ENCODE data around the gene DOCK1. TPM values are rescaled to one million over a fixed set of nuclear protein-coding genes. Genes with fewer than 3 reads are reported as not detected.

DOCK1 gene
- total and polyA plus RNA-seq, 2 experiments from 2014 or later: 22.8 to 45.6 TPM

DNA sequence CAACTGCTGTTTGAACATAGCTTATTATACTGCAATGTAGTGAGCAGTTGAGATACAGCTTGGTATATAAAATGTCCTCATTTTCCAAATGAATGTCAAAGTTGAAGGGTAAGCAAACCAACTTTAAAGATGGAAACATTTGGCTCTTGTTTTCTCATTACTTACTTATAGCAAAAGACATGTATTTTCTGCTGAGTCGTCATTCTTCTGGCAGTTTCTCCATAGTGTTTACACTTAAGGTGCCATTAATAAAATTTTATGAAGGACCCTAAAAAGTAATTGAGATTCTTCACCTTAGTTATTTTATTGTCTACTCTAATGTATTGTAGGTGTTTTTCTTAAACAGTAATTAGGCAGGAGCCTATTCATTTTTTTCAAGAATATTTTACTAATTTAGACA, 222.6 kb downstream of the DOCK1 start:
- H3K4me3 ChIP-seq: no peak overlapping the region
- no peak overlapping the region for H3K4me2 ChIP-seq (ENCODE audit: unreplicated experiment)
- no peak overlapping the region for H3K9ac ChIP-seq
- no peaks in the 10 kb centered on the region for H3K9me3 ChIP-seq (ENCODE audit: low read depth)
- in situ Hi-C loops (cut with MboI): no loop called here
- no peak overlapping the region for H3K27ac ChIP-seq
- H3K27me3 ChIP-seq (replicated peaks; ENCODE audit: insufficient read depth): no peaks in the 10 kb centered on the region
- H3K79me2 ChIP-seq (ENCODE audit: insufficient read depth): no peaks in the 10 kb centered on the region
- H3K4me1 ChIP-seq (ENCODE audit: insufficient read depth): no peaks in the 10 kb centered on the region
- no peaks in the 10 kb centered on the region for H3F3A ChIP-seq (ENCODE audit: insufficient read depth)
- H2AFZ ChIP-seq: no peak overlapping the region
- WGBS, 2 experiments (ENCODE audit: low coverage in 1 of 2, low lambda C conversion rate in 2 of 2, missing lambda C conversion rate in 2 of 2): 100% methylated on average over 1 of the region's 1 CpG
- H4K20me1 ChIP-seq (ENCODE audit: insufficient read depth): no peaks in the 10 kb centered on the region
- H3K36me3 ChIP-seq (ENCODE audit: low read depth): peaks cover 20% of the 10 kb centered on the region; the same call in 1 of the 2 replicates
- DNase-seq: no peak
- no peaks in the 10 kb centered on the region for H3K9me2 ChIP-seq (ENCODE audit: insufficient read depth)
- no peak for TF ChIP-seq EZH2 (IDR thresholded peaks at IDR 0.05; ENCODE audit: insufficient read depth, poor library complexity, severe bottlenecking)
- no peak for TF ChIP-seq EZH2phosphoT487 (IDR thresholded peaks at IDR 0.05; ENCODE audit: insufficient read depth, low read depth)

DNA sequence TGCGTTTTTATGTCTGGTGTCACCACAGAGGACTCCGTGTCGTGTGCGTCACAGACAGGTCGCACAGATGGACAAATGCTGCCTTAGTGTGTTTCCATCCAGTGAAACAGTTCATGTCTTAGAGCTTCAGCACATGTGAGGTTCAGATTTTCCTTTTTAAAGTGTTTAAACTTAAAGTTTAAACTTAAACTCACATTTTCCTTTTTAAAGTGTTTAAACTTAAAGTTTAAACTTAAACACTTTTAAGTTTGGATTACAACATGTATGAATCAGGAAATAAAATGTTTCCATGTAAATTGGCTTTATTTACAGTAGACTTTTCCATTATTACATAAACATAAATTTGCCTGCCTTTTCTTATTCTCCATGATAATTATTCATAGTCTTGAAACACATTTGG, 223.9 kb downstream of the DOCK1 start:
- TF ChIP-seq EZH2 (IDR thresholded peaks at IDR 0.05; ENCODE audit: insufficient read depth, poor library complexity, severe bottlenecking): no peak
- no peak for TF ChIP-seq EZH2phosphoT487 (IDR thresholded peaks at IDR 0.05; ENCODE audit: insufficient read depth, low read depth)
- Histone ChIP-seq H3K9me3 (ENCODE audit: low read depth) (no peaks in the 10 kb centered on the region), H3K27me3 (replicated peaks; ENCODE audit: insufficient read depth) (no peaks in the 10 kb centered on the region), H3K4me3 (no peak overlapping the region), H3K4me2 (ENCODE audit: unreplicated experiment) (no peak overlapping the region), H3K79me2 (ENCODE audit: insufficient read depth) (no peaks in the 10 kb centered on the region), H4K20me1 (ENCODE audit: insufficient read depth) (no peaks in the 10 kb centered on the region), H3K9me2 (ENCODE audit: insufficient read depth) (no peaks in the 10 kb centered on the region), H3K4me1 (ENCODE audit: insufficient read depth) (no peaks in the 10 kb centered on the region), H3K27ac (no peak overlapping the region), H3F3A (ENCODE audit: insufficient read depth) (peaks cover 7% of the 10 kb centered on the region; the same call in 1 of the 2 replicates), H3K9ac (no peak overlapping the region), H2AFZ (no peak overlapping the region), H3K36me3 (ENCODE audit: low read depth) (peaks cover 20% of the 10 kb centered on the region; the same call in 1 of the 2 replicates)
- 92 to 94% methylated on average over 5 of the region's 5 CpGs for WGBS, 2 experiments (ENCODE audit: low coverage in 1 of 2, low lambda C conversion rate in 2 of 2, missing lambda C conversion rate in 2 of 2)
- DNase-seq: no peak
- in situ Hi-C loops (cut with MboI): no loop called here

DNA sequence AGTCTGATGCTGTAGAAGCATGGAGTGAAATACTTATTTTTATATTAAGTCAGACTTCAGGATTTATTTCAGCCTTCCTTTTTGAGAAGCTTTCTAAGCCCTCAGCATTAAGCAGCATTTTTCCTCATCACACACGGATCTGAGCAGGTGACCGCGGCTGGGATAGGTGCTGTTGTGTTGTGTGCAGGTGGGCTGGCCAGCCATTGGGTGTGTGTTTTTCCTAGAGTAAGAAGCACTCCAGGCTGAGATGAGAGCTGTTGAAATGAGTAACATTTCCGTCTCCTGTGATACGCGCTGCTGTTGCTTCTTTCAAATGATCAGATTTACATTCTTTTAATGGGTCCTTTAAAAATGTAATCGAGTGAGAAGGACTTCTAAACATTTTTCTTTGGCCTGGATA, 227.2 kb downstream of the DOCK1 start:
- Histone ChIP-seq H3K4me2 (ENCODE audit: unreplicated experiment) (no peak overlapping the region), H3K27me3 (replicated peaks; ENCODE audit: insufficient read depth) (no peaks in the 10 kb centered on the region), H4K20me1 (ENCODE audit: insufficient read depth) (no peaks in the 10 kb centered on the region), H3K9ac (no peak overlapping the region), H2AFZ (no peak overlapping the region), H3K4me1 (ENCODE audit: insufficient read depth) (no peaks in the 10 kb centered on the region), H3K9me3 (ENCODE audit: low read depth) (no peaks in the 10 kb centered on the region), H3F3A (ENCODE audit: insufficient read depth) (peaks cover 7% of the 10 kb centered on the region; the same call in 1 of the 2 replicates), H3K27ac (no peak overlapping the region), H3K36me3 (ENCODE audit: low read depth) (peaks cover 20% of the 10 kb centered on the region; the same call in 1 of the 2 replicates), H3K4me3 (no peak overlapping the region), H3K79me2 (ENCODE audit: insufficient read depth) (no peaks in the 10 kb centered on the region), H3K9me2 (ENCODE audit: insufficient read depth) (no peaks in the 10 kb centered on the region)
- DNase-seq: no peak
- WGBS, 2 experiments (ENCODE audit: low coverage in 1 of 2, low lambda C conversion rate in 2 of 2, missing lambda C conversion rate in 2 of 2): 99 to 100% methylated on average over 7 of the region's 7 CpGs
- TF ChIP-seq EZH2phosphoT487 (IDR thresholded peaks at IDR 0.05; ENCODE audit: insufficient read depth, low read depth) (no peak), EZH2 (IDR thresholded peaks at IDR 0.05; ENCODE audit: insufficient read depth, poor library complexity, severe bottlenecking) (no peak)
- in situ Hi-C loops (cut with MboI): no loop called here

DNA sequence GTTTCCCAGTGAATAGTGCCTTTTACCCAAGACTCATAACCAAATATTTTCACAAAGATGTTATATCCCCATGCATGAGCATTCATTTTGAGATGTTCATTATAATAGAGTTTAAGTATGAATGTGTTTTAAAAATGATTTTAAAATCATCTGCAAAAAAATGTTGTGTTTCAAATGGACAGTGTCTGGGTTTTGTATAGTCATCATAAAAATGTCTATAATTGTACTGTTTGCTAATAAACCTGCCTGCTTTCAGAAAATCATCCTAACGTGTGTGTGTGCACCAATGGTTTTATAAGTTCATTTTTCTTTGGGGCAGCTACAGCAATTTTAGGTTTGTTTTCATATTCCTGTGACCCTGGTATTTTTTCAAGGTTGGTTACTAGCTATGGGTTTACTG, 228.0 kb downstream of the DOCK1 start:
- in situ Hi-C loops (cut with MboI): no loop called here
- Histone ChIP-seq H2AFZ (no peak overlapping the region), H3K4me2 (ENCODE audit: unreplicated experiment) (no peak overlapping the region), H3K9me2 (ENCODE audit: insufficient read depth) (no peaks in the 10 kb centered on the region), H3K27me3 (replicated peaks; ENCODE audit: insufficient read depth) (no peaks in the 10 kb centered on the region), H3K9me3 (ENCODE audit: low read depth) (no peaks in the 10 kb centered on the region), H3F3A (ENCODE audit: insufficient read depth) (peaks cover 7% of the 10 kb centered on the region; the same call in 1 of the 2 replicates), H4K20me1 (ENCODE audit: insufficient read depth) (no peaks in the 10 kb centered on the region), H3K4me3 (no peak overlapping the region), H3K4me1 (ENCODE audit: insufficient read depth) (no peaks in the 10 kb centered on the region), H3K36me3 (ENCODE audit: low read depth) (peaks cover 17% of the 10 kb centered on the region; the same call in 1 of the 2 replicates), H3K27ac (no peak overlapping the region), H3K79me2 (ENCODE audit: insufficient read depth) (no peaks in the 10 kb centered on the region), H3K9ac (no peak overlapping the region)
- 95 to 100% methylated on average over 1 of the region's 1 CpG for WGBS, 2 experiments (ENCODE audit: low coverage in 1 of 2, low lambda C conversion rate in 2 of 2, missing lambda C conversion rate in 2 of 2)
- TF ChIP-seq EZH2 (IDR thresholded peaks at IDR 0.05; ENCODE audit: insufficient read depth, poor library complexity, severe bottlenecking) (no peak), EZH2phosphoT487 (IDR thresholded peaks at IDR 0.05; ENCODE audit: insufficient read depth, low read depth) (no peak)
- no peak for DNase-seq
